B cell (primary cell): ENCODE results near the gene MIDN. TPM values are rescaled to one million over a fixed set of nuclear protein-coding genes. Genes with fewer than 3 reads are reported as not detected.

Experiments used
- ATAC-seq: fragments of 200-7000 bp; cut with Tn5 transposase; one replicate; pipeline ENCODE4 v1.10.0; 2021; ENCODE audit warnings: low read depth, mild to moderate bottlenecking, moderate number of reproducible peaks, moderate library complexity
- CTCF ChIA-PET: fragments of 350-600 bp; sonication (Branson Sonifier 250); formaldehyde crosslinking; loops from one replicate; lab custom pipeline; 2021; ENCODE audit warnings: antibody characterized with exemption, inconsistent platforms; lab: Charles Lee
- POLR2A ChIA-PET: fragments of 350-600 bp; sonication (Branson Sonifier 250); formaldehyde crosslinking; loops from one replicate; lab custom pipeline; 2021; ENCODE audit warnings: antibody characterized with exemption; lab: Charles Lee
- DNase-seq: peaks from one replicate; pipeline ENCODE4 v3.0.0; 2013
- H2AFZ ChIP-seq: 2 replicates; pipeline ENCODE4 v1.6.1; 2012; ENCODE audit warnings: mild to moderate bottlenecking, low read depth, low read length; ENCODE audit not compliant: insufficient read depth, poor library complexity, severe bottlenecking
- H3K27ac ChIP-seq, 2 donors: 1 replicate in 1 of 2; 2 replicates in 1 of 2; pipeline ENCODE4 v1.5.1; 2012 to 2013; ENCODE audit warnings: low read length in 2 of 2, mild to moderate bottlenecking in 2 of 2, moderate library complexity in 1 of 2
- H3K27me3 ChIP-seq, 4 experiments: fragments of 200-600 bp in 1 of 4; sonication (generic) in 1 of 4; replicated peaks in 1 of 4; 1 replicate in 2 of 4; 2 replicates in 2 of 4; pipeline versions ENCODE4 v1.6.1 to v1.7.0; 2013 to 2016; ENCODE audit warnings: low read length in 3 of 4, mild to moderate bottlenecking in 2 of 4, mixed read lengths in 1 of 4, moderate library complexity in 1 of 4; ENCODE audit not compliant: insufficient read depth in 4 of 4, control insufficient read depth in 3 of 4; ENCODE audit errors: control extremely low read depth in 1 of 4
- H3K36me3 ChIP-seq, 2 experiments: replicated peaks in 1 of 2; 1 replicate in 1 of 2; 2 replicates in 1 of 2; pipeline versions ENCODE4 v1.6.1 to v1.7.1; 2013; ENCODE audit warnings: low read length in 1 of 2; ENCODE audit not compliant: insufficient read depth in 2 of 2, control insufficient read depth in 1 of 2; ENCODE audit errors: control extremely low read depth in 1 of 2, extremely low read depth in 1 of 2
- H3K4me1 ChIP-seq, 2 donors: fragments of 200-600 bp in 1 of 2; sonication (generic) in 1 of 2; 1 replicate in 1 of 2; 2 replicates in 1 of 2; pipeline versions ENCODE4 v1.5.1 to v1.6.1; 2013 to 2017; ENCODE audit warnings: low read length in 2 of 2; ENCODE audit not compliant: control insufficient read depth in 2 of 2, insufficient read depth in 2 of 2
- H3K4me2 ChIP-seq: replicated peaks from 2 replicates; pipeline ENCODE3; 2012; ENCODE audit warnings: mild to moderate bottlenecking, low read depth, low read length; ENCODE audit not compliant: poor library complexity, severe bottlenecking
- H3K4me3 ChIP-seq, 5 experiments: fragments of 200-600 bp in 1 of 5; sonication (generic) in 1 of 5; 1 replicate in 3 of 5; 2 replicates in 2 of 5; pipeline versions ENCODE4 v1.5.1 to v1.7.0; 2011 to 2016; ENCODE audit warnings: low read length in 4 of 5, mild to moderate bottlenecking in 4 of 5, low read depth in 2 of 5, control low read depth in 1 of 5, moderate library complexity in 1 of 5; ENCODE audit not compliant: insufficient read depth in 1 of 5; ENCODE audit errors: control extremely low read depth in 1 of 5, extremely low read depth in 1 of 5
- H3K79me2 ChIP-seq: fragments of 200-600 bp; sonication (generic); one replicate; pipeline ENCODE4 v1.6.0; 2016; ENCODE audit warnings: low read length; ENCODE audit not compliant: control insufficient read depth, insufficient read depth
- H3K9ac ChIP-seq: fragments of 200-600 bp; sonication (generic); 2 replicates; pipeline ENCODE4 v1.6.1; 2017; ENCODE audit warnings: mild to moderate bottlenecking, low read length, moderate library complexity
- H3K9me3 ChIP-seq, 3 donors: one replicate each; pipeline versions ENCODE4 v1.6.1 to v1.7.1; 2013; ENCODE audit warnings: low read length in 2 of 3; ENCODE audit not compliant: control insufficient read depth in 2 of 3, insufficient read depth in 1 of 3; ENCODE audit errors: control extremely low read depth in 1 of 3
- H4K20me1 ChIP-seq: 2 replicates; pipeline ENCODE4 v1.6.0; 2012; ENCODE audit warnings: mild to moderate bottlenecking, low read length; ENCODE audit not compliant: insufficient read depth, control insufficient read depth, poor library complexity, severe bottlenecking
- H3K27ac Mint-ChIP-seq: one replicate; pipeline ENCODE4 v1.8.0; 2021; ENCODE audit warnings: mixed read lengths
- H3K27me3 Mint-ChIP-seq: one replicate; pipeline ENCODE4 v1.8.0; 2021; ENCODE audit warnings: mixed read lengths
- H3K4me1 Mint-ChIP-seq: one replicate; pipeline ENCODE4 v1.8.0; 2021; ENCODE audit warnings: mixed read lengths
- H3K4me3 Mint-ChIP-seq: one replicate; pipeline ENCODE4 v1.8.0; 2021; ENCODE audit warnings: mixed read lengths
- H3K9me3 Mint-ChIP-seq: one replicate; pipeline ENCODE4 v1.8.0; 2022; ENCODE audit warnings: mixed read lengths; ENCODE audit not compliant: insufficient read depth
- EZH2 ChIP-seq: IDR thresholded peaks from 2 replicates; pipeline ENCODE4 v1.6.1; 2012; ENCODE audit warnings: borderline replicate concordance, low read depth, mild to moderate bottlenecking, moderate library complexity, low read length; ENCODE audit not compliant: insufficient read depth, poor library complexity, severe bottlenecking
- WGBS: methylation state at CpG from one replicate; pipeline ENCODE4 v1.1.5; 2013; ENCODE audit warnings: missing lambda C conversion rate; ENCODE audit not compliant: insufficient coverage; 5-methylcytosine and 5-hydroxymethylcytosine counted together
- intact Hi-C: fragments of 100-400 bp; cut with micrococcal nuclease; formaldehyde crosslinking; loops from one replicate; pipeline ENCODE4 v1.10.0; 2022
- polyA plus RNA-seq: library from polyadenylated mRNA; depleted of rRNA; stranded (reverse); fragments of >200 nt; gene quantifications from 2 replicates; pipeline ENCODE4 v1.2.3, GENCODE V29; 2012
- total RNA-seq, 2 donors: library from RNA; stranded (reverse); fragments of 120-200 nt in 1 of 2; gene quantifications; 1 replicate in 1 of 2; 2 replicates in 1 of 2; pipeline versions ENCODE4 v1.2.3 to v1.2.4, GENCODE V29; 2013 to 2022
- TF ChIP-seq, protein P1 (sequence below): fragments of 200-600 bp; IDR thresholded peaks from one replicate; pipeline ENCODE4 v1.8.0; 2022; ENCODE audit warnings: antibody characterized with exemption, mild to moderate bottlenecking

The MIDN gene
- total and polyA plus RNA-seq, 2 donors (not counting 1 experiment from before 2014, with no cell fraction given) = 98.5 to 156 TPM

DNA sequence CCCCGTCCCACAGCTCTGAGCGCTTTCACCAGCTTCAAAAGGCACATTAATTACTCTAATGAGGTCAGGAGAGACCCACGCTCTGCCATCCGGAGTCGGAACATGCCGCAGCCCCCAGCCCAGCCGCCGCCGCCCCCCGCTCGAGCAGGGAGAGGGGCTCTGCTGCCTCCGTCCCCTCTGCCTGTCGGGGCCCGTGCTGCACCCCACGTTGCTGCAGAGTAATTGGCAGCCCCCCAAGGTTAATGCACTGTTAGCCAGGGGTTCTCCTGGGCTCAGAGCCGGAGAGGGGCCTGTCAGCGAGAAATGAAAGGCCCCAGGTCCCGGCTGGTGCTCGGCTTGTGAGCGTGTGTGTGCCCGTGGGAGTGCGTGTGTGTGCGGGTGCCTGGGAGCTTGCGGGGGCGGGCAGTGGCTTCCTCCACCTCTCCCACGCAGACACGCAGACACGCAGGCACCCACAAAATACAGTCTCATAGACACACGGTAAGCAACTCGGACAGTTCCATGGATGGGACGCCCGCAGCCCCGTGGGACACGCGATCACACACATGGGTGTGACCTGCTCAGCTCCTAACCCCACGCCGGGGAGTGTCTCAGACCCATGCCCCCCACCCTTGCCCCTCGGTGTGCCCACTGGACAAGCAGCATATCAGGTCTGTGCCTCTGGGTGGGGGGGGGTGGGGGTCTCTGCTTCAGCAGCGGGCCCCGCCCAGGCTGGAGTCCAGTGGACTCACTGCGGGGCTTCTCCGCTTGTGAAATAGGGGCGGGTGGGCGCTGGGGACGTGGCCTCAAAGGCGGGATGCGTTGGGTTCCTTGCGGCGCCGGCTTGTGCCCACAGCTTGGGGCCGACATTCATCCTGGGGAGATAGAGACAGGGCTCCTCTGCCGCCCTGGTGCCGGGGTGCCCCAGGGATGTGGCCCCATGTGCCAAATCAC lies 32.5 kb downstream of the MIDN start:
- no peak overlapping the region for H3K4me2 ChIP-seq
- POLR2A ChIA-PET = no interaction called here
- WGBS = 95% methylated on average over 49 of the region's 53 CpGs
- H3K9me3 Mint-ChIP-seq = no peaks in the 10 kb centered on the region
- peaks cover 29% of the 10 kb centered on the region for H3K79me2 ChIP-seq
- H3K27ac ChIP-seq = no peak overlapping the region
- DNase-seq (peak; percentile 26), ATAC-seq (no peak)
- H2AFZ ChIP-seq = no peak overlapping the region
- H3K36me3 ChIP-seq = peaks cover 0 to 16% of the 10 kb centered on the region in 2 experiments
- no peak overlapping the region for H3K4me3 ChIP-seq
- intact Hi-C loops = no loop called here
- H3K9ac ChIP-seq = no peak overlapping the region
- TF ChIP-seq EZH2 = no peak
- TF ChIP-seq, protein P1, sequence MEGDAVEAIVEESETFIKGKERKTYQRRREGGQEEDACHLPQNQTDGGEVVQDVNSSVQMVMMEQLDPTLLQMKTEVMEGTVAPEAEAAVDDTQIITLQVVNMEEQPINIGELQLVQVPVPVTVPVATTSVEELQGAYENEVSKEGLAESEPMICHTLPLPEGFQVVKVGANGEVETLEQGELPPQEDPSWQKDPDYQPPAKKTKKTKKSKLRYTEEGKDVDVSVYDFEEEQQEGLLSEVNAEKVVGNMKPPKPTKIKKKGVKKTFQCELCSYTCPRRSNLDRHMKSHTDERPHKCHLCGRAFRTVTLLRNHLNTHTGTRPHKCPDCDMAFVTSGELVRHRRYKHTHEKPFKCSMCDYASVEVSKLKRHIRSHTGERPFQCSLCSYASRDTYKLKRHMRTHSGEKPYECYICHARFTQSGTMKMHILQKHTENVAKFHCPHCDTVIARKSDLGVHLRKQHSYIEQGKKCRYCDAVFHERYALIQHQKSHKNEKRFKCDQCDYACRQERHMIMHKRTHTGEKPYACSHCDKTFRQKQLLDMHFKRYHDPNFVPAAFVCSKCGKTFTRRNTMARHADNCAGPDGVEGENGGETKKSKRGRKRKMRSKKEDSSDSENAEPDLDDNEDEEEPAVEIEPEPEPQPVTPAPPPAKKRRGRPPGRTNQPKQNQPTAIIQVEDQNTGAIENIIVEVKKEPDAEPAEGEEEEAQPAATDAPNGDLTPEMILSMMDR = no peak
- CTCF ChIA-PET = interaction anchor here (1.1 to 2.4 kb wide), 7 partner anchors 12 to 545 kb away, joined by 3 to 37 read pairs (median 8); partner anchors contain the start of gene CIRBP
- H4K20me1 ChIP-seq = peaks cover 39% of the 10 kb centered on the region
- H3K27me3 ChIP-seq = peaks cover 0 to 22% (median 11%) of the 10 kb centered on the region in 4 experiments
- peaks cover 0 to 2% (median 0%) of the 10 kb centered on the region in 3 donors for H3K9me3 ChIP-seq
- H3K27me3 Mint-ChIP-seq = peaks cover 12% of the 10 kb centered on the region
- peaks cover 12 to 17% of the 10 kb centered on the region in 2 donors for H3K4me1 ChIP-seq
- H3K4me1 Mint-ChIP-seq = peaks cover 28% of the 10 kb centered on the region
- no peak overlapping the region for H3K4me3 Mint-ChIP-seq
- no peak overlapping the region for H3K27ac Mint-ChIP-seq
